ENCODE data around the gene CSNK2A3.

CSNK2A3 gene

DNA sequence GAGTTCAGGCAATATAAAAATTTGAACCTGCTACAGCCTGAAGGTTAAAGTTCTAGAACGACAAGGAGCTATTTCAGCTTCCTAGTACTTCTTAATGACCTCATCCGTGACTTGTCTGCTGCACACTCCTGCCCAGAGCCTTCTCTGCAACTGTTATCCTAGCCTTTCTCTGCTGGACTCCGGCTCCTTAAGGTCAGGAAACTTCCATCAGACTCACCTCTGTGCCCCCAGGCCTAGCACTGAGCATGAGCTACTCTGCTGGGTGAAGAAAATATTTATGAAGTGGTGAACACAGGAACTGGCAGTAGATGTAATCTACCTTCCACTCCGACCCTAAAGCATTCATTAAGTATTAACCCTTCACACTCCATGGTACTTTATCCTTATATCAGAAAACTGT lies 18.4 kb downstream of the CSNK2A3 start:
- ATAC-seq = no peak

DNA sequence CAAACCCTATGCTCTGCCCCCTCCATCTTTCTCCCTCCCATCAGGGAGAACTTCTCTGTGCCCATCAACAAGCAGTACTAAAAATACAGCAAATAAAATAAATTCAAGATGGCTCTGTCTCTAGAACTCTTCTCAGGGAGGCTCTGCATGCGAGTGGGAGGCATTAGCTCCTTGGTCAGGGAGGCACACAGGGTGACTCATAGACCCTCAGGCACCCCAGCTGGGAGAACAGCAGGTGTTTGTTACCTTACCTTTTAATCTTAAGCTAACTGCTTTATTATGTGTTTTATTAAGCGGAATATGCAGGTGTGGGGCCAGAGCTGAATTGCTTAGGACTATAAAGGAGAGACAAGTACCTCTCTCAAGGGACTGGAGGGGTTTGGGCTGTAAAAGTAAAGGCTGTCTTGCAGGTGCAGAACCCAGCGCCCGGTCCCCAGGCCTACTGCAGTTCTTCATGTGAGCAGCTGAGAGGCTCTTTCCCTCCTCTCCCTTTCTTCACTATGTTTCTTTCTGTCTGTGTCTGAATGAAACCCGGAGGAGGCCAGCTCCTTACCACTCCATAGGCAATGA lies 20.8 kb downstream of the CSNK2A3 start:
- no peak for ATAC-seq

DNA sequence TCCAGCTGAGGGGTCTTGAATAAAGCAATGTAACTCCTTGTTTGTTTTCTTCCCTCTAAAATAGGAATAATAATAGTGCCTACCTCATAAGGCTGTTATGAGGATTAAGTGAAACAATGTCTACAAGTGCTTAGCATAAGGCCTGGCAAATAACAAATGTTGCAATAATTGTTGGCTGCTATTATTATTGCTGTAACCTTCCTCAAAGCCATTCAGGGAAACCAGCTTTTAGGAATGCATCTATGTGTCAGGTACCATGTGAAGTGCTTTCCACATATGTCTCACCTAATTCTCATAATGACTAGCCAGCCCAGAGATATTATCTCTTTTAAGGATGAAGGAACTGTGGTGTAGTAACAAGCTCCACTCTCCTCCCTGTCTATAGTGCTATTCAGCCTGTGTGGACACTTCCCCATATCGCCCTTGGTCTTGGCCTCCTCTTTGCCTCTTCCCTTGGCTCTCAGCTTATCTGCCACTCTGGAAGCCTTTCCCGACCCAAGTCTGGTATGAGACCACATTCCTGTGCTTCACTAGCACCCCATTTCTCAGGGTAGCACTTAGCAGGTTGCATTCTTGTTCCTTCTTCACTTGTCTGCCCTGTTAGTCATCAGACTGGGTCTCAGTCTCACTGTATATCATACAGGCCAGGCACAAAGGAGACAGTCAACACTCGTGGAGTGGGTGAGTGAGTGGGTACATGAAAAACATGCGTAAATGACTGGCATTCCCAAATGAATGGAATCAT lies 23.8 kb downstream of the CSNK2A3 start:
- ATAC-seq = no peak

DNA sequence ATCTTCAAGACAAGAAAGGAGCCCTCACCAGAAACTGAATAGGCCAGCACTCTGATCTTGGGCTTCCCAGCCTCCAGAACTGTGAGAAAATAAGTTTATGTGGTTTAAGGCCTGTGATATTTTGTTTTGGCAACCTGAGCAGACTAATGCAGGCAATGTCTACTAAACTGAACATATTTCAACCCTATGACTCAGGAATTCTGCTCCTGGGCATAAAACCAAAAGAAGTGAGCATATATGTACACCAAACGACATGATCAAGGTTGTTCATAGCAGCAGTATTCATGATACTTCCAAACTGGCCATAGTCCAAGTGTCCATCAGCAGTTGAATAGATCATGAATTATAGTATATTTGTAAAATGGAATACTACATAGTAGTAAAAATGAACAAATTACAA lies 29.0 kb downstream of the CSNK2A3 start:
- ATAC-seq = no peak

DNA sequence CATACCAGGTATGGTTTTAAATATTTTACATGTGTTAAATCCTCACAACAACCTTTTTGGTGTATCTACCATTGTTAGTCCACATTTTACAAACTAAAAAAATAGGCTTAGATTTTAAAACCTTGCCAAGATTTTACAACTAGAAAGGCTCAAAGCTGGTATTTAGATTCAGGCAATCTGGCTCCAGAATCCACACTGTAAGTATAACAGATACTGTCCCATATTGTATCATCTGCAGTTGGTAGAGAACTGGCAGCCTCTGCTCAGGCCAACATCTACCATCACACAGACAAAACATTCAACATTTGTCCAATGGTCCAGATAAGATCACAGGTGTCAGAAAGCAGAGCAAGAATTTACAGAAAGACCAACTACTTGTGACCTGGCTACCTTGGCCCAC lies 30.9 kb downstream of the CSNK2A3 start:
- ATAC-seq = no peak

DNA sequence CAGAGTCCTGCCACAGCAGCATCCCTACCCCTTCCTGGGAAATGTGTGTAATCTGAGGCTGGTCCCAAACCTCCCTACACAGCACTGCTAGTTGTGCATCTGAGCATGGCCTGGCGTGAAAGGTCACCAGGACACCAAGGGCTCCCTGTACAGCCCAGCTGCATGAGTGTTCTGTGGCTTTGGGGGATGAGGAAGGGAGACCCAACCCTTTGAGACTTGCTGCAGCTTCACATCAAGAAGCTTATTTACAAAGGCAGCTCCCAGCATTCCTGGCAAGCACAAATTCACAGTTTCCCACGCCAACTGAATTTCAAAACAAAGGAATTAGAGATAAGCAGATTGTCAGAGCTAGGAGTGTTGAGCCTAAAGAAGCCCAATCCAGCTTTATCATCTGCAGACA lies 32.2 kb downstream of the CSNK2A3 start:
- ATAC-seq = no peak

DNA sequence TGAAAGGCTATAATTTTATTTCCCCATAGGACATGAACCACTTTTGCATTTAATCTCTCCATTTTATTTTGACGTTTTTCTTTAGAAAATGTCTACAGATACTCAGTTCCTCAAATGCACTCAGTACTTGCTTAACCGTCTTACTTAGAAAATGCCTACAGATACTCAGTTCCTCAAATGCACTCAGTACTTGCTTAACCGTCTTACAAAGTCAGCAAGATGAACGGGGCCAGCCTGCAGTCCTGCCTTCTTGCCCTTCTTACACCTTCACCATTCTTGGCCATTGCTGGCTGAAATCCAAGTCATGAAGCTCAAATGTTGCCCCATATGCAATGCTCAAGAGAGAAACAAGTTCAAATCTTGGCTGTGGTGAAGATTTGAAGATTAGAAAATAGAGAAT lies 34.1 kb downstream of the CSNK2A3 start:
- ATAC-seq = no peak

DNA sequence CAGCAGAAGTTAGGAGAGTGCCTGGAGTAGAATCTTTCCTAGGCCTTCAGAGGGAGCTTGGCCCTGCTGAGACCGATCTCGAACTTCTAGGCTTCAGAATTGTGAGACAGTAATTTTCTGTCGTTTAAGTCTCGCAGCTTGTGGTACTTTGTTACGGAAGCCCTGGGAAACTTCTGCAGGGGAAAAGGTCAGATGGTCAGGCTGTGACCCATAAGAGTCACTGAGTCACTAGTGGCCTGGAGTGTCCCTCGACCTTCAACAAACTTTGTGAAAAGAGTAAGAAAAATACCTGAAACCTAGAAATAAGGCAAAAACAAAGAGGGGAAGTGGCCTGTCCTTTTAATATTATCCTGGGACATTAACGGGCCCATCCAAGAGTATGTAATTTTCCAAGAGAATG lies 34.6 kb downstream of the CSNK2A3 start:
- no peak for ATAC-seq

DNA sequence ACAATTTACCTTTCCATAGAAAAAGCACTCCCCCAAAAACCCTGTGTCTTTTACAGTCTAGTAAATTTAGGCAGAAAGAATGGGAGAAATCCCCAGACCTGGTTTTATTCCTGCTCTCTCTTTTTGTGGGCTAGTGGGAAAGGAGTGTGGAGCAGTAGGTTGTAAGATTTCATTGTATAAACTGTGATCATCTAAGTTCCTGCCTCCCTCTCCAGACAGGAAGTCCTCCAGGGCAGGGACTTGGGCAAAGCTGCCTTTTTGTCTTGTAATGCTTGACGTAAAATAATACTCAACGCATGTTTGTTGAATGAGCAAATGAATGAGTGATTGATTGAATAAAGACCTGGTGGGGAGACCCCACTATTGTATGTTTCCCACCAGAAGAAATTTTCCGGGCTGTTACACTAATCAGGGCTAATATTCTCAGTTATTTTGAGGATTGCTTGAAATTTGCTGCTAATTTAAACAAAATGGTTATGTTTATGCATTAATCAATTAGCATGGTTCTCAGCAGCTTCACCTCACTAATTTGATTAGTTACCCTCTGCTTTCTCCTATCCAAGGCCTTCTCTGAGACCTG lies 36.3 kb downstream of the CSNK2A3 start:
- no peak for ATAC-seq

DNA sequence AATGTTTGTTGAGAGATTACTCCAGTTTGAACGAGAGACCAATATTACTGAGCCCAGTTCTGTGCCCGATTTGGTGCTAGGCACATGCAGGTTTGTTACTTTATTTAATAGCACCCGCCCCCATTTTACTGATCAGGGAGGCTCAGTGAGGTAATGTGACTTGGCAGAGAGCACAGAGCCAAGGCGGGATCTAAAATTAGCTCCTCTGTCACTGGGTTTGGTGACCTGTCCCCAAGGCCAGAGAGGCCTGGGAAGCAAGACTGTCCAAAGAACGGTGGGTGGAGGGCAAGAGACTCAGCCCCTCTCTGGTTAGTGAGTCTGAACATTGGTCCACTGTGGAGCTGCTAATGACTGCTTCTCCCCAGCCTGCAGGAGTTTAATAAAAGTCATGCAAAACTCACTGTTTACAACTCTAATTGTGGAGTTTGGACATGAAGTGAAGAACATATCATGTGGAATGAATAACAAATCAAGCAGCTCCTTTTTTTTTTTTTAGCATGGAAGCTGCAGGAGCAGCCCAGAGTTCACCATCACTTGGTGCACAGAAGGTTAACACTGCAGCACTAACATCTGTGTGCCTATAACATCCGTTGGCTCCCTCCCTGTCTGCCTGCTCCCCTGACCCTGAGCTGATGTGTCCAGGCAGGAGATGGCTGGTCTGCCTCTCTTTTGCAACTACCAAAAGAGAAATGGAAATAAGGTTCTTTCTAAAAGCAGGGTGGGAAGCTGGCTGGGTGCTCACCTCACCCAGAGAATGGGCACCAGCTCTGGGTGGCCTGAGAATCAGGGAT lies 39.0 kb downstream of the CSNK2A3 start:
- ATAC-seq = no peak

DNA sequence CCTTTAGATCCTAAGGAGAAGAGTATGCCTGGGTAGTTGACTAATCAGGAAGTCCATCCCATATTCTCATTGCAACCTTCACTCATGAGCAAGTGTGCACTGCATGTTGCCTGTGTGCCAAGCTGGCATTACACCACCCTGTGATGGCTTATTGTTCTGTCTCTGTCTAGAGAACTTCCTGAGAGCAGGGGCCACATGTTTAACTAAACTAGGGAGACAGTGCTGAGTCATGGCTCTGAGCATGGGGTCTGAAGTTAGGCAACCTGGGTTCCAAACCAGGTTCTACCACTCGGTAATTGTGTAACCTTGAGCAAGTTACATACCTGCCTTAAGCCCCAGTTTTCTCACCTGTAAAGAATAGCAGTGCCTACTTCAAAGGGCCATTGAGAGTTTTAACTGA lies 39.6 kb downstream of the CSNK2A3 start:
- ATAC-seq = no peak

DNA sequence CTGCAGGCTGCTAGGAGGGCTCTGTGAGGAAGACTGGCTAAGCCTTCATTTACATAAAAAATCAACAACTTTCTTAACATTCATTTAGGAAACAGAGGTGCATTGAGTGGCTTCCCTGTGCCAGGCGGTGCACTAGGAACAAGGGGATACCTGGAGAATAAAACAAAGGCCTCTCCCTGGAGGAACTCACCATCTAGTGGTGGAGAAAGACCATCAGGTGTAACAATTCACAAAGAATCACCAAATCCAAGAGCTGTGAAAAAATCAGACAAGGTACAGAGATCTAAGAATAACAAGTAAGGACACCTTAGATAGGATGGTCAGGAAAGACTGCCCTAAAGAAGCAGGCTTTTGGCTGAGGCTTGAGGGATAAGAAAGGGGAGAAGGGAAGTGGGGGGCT lies 40.3 kb downstream of the CSNK2A3 start:
- ATAC-seq = no peak

DNA sequence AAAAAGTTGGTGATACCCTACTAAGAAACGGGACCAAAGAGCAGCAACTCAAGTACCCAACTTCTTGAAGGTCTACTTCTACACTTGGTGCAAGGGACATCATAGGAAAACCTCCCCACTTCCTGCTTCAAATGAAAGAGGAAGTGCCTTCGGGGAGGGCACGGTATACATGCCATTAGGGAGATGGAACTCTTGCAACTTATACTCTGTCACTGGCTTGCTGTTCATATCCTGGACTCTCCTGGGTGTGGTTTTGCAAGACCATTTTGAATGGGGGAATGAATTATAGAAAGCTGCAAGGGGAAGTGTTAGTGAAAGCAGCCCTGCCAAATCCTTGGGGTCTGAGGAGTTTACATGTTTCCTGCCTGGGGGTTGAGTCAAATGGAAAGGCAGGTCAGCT lies 41.9 kb downstream of the CSNK2A3 start:
- no peak for ATAC-seq

DNA sequence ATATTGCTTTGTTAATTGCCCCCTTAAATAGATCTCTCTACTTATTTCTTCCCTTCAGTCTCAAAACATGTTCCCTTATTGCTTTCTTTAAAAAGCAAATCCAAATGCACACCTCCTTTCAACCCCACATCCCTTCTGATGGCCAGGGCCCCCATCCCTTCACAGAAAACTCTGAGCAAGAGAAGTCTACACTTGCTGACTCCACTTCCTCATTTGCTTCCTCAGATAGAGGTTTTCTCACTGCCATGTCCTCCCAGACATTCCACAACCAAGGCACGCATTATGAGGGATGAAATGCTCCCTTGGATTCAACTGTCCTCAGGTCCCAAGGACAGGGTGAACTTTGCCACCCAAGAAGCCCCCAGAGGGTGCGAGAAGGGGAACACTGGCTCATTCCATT lies 43.1 kb downstream of the CSNK2A3 start:
- no peak for ATAC-seq

DNA sequence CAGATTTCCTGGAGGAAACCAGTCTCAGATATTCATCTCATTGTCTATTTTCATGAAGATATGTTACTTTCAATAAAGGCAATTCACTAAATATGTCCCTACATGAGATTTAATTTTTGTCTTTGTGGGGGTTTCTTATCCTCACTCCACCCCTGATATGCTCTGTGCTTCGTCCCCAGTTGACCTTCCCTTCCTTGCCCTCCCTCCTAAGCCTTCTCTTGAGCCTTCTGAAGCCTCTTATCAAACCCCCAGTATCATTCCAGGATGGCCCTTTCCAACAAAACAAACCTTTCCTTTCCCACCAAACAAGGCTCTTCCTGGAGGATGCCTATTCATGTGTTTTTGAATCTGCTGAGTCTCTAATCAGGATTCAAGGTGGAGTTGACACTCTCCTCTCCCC lies 44.8 kb downstream of the CSNK2A3 start:
- no peak for ATAC-seq

DNA sequence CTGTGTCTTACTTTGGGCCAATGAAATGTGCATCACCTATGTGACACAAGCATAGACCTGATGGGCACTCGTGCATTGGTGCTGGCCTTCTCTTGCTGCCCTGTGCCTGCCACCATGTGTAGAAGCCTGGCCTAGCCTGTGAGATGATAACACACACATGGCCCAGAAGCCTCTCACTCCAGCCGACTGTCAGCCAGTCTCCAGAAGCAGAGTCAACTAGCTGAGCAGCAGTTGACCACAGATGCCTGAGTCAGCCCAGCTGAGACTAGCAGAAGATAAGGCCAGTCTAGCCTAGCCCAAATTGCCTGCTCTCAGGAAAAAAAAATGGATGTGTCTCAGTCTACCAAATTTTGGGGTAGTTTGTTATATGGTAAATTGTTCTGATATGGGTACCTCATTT lies 46.2 kb downstream of the CSNK2A3 start:
- no peak for ATAC-seq

DNA sequence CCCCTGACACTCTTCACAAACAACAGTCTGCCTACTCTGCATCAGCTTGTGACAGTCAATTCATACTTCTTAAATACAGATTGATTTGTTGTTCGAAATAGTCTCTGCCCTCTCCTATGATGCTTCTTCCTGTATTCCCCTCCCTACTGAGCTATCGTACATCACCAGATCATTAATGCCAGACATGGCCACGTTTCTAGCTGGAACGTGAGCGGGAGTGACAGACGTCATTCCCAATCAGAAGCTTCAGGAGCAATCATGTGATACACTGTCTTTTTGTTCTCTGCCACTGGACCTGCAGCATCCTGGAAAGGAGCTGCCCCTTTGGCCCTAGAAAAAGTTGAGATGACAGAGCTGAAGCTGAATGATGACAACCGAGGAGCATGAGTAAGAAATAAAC lies 48.5 kb downstream of the CSNK2A3 start:
- no peak for ATAC-seq

DNA sequence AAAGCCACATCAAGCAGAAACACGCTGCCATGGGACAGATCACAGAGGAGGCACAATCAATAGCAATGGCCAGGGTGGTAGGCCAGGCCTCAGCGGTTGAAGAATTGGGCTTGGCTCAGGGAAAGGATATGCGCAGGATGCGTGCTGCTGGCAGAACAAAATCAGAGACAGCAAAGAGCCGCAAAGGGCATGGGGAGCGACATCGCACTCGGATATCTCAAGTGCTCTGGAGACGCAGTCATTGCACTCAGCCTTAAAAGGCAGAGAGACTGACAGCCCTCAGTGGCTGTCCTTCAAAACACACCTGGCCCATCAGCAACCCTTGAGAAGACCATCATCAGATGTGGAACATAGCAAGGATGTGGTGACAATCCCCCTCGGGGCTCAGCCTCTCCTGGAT lies 50.5 kb downstream of the CSNK2A3 start:
- no peak for ATAC-seq

All from activated CD4-positive, CD25-positive, alpha-beta regulatory T cell treated with anti-CD3 and anti-CD28 coated beads, Interleukin-2, amount 50 U/mL, for 24 hours (primary cell).